ENCODE results near the gene ZNF263.

DNA sequence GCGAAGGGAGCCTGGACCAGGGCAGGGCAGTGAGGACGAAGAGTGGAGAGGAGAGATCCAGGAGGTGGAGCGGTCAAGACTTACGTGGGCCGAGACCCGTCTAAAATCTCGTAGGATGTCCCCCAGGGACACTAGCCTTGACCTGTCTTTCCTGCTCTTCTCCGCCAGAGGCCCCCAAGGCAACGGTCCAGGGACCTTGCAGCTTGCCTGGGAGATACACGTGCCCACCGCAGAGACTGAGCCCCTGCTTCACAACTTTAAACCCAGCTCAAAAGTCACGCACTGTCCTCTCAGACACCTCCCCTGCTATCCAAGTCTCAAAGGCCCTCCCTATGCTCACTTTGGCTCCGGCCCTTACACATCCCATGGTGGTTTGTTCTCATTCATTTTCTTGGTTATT is 12.5 kb downstream of the ZNF263 start:
- TF ChIP-seq, protein P1, sequence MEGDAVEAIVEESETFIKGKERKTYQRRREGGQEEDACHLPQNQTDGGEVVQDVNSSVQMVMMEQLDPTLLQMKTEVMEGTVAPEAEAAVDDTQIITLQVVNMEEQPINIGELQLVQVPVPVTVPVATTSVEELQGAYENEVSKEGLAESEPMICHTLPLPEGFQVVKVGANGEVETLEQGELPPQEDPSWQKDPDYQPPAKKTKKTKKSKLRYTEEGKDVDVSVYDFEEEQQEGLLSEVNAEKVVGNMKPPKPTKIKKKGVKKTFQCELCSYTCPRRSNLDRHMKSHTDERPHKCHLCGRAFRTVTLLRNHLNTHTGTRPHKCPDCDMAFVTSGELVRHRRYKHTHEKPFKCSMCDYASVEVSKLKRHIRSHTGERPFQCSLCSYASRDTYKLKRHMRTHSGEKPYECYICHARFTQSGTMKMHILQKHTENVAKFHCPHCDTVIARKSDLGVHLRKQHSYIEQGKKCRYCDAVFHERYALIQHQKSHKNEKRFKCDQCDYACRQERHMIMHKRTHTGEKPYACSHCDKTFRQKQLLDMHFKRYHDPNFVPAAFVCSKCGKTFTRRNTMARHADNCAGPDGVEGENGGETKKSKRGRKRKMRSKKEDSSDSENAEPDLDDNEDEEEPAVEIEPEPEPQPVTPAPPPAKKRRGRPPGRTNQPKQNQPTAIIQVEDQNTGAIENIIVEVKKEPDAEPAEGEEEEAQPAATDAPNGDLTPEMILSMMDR (IDR thresholded peaks at IDR 0.05 in 2 of 3, conservative IDR thresholded peaks at IDR 0.05 in 1 of 3; ENCODE audit: borderline replicate concordance in 1 of 3, insufficient read depth in 1 of 3, low read depth in 2 of 3, low read length in 2 of 3), result no peak
- no peak for TF ChIP-seq ZFX (IDR thresholded peaks at IDR 0.05)
- TF ChIP-seq JUND (IDR thresholded peaks at IDR 0.05), result no peak
- no peak for TF ChIP-seq EZH2phosphoT487 (IDR thresholded peaks at IDR 0.05; ENCODE audit: borderline replicate concordance)
- TF ChIP-seq, protein P2, sequence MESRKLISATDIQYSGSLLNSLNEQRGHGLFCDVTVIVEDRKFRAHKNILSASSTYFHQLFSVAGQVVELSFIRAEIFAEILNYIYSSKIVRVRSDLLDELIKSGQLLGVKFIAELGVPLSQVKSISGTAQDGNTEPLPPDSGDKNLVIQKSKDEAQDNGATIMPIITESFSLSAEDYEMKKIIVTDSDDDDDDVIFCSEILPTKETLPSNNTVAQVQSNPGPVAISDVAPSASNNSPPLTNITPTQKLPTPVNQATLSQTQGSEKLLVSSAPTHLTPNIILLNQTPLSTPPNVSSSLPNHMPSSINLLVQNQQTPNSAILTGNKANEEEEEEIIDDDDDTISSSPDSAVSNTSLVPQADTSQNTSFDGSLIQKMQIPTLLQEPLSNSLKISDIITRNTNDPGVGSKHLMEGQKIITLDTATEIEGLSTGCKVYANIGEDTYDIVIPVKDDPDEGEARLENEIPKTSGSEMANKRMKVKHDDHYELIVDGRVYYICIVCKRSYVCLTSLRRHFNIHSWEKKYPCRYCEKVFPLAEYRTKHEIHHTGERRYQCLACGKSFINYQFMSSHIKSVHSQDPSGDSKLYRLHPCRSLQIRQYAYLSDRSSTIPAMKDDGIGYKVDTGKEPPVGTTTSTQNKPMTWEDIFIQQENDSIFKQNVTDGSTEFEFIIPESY (IDR thresholded peaks at IDR 0.05; ENCODE audit: extremely low read depth, insufficient replicate concordance, low read length), result no peak
- no peak for TF ChIP-seq SRF (IDR thresholded peaks at IDR 0.05; ENCODE audit: low read depth)
- no peak for TF ChIP-seq POLR2A (IDR thresholded peaks at IDR 0.05; ENCODE audit: borderline replicate concordance, extremely low read depth, insufficient read depth, insufficient read length)
- TF ChIP-seq, protein P3, sequence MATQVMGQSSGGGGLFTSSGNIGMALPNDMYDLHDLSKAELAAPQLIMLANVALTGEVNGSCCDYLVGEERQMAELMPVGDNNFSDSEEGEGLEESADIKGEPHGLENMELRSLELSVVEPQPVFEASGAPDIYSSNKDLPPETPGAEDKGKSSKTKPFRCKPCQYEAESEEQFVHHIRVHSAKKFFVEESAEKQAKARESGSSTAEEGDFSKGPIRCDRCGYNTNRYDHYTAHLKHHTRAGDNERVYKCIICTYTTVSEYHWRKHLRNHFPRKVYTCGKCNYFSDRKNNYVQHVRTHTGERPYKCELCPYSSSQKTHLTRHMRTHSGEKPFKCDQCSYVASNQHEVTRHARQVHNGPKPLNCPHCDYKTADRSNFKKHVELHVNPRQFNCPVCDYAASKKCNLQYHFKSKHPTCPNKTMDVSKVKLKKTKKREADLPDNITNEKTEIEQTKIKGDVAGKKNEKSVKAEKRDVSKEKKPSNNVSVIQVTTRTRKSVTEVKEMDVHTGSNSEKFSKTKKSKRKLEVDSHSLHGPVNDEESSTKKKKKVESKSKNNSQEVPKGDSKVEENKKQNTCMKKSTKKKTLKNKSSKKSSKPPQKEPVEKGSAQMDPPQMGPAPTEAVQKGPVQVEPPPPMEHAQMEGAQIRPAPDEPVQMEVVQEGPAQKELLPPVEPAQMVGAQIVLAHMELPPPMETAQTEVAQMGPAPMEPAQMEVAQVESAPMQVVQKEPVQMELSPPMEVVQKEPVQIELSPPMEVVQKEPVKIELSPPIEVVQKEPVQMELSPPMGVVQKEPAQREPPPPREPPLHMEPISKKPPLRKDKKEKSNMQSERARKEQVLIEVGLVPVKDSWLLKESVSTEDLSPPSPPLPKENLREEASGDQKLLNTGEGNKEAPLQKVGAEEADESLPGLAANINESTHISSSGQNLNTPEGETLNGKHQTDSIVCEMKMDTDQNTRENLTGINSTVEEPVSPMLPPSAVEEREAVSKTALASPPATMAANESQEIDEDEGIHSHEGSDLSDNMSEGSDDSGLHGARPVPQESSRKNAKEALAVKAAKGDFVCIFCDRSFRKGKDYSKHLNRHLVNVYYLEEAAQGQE (IDR thresholded peaks at IDR 0.05; ENCODE audit: low read depth), result no peak
- no peak for TF ChIP-seq RAD21 (IDR thresholded peaks at IDR 0.05; ENCODE audit: low read depth)
